Activated T-cell treated with anti-CD3 and anti-CD28 coated beads, Interleukin-2, amount 50 U/mL, for 4 hours (primary cell): ENCODE data around the gene NANOS2. TPM values are rescaled to one million over a fixed set of nuclear protein-coding genes. Genes with fewer than 3 reads are reported as not detected.

Experiments
- ATAC-seq, 2 donors: fragments of 200-7000 bp; cut with Tn5 transposase; one replicate each; pipeline ENCODE4 v1.10.0; 2021
- DNase-seq: peaks from one replicate; pipeline ENCODE4 v3.0.0-alpha.2; 2020
- H3K27me3 Mint-ChIP-seq: one replicate; pipeline ENCODE4 v1.8.0; 2021; ENCODE audit warnings: low read depth, mixed read lengths
- H3K36me3 Mint-ChIP-seq: one replicate; pipeline ENCODE4 v1.8.0; 2022; ENCODE audit warnings: mixed read lengths; ENCODE audit not compliant: insufficient read depth
- H3K4me1 Mint-ChIP-seq: one replicate; pipeline ENCODE4 v1.8.0; 2021; ENCODE audit warnings: low read depth, mixed read lengths
- H3K4me3 Mint-ChIP-seq: one replicate; pipeline ENCODE4 v1.8.0; 2021; ENCODE audit warnings: mild to moderate bottlenecking, moderate library complexity, mixed read lengths
- H3K9me3 Mint-ChIP-seq: one replicate; pipeline ENCODE4 v1.8.0; 2021; ENCODE audit warnings: mixed read lengths
- total RNA-seq, 3 donors: library from RNA; stranded (reverse); gene quantifications; one replicate each; pipeline ENCODE4 v1.2.1, GENCODE V29; 2021

Gene NANOS2
- total RNA-seq, 3 donors from 2014 or later, result not detected

- Mint-ChIP-seq H3K4me3 (peak within 1 kb of the TSS; percentile 93), H3K27me3 (peaks cover 17% of the 10 kb centered on the region), H3K4me1 (peaks cover 25% of the 10 kb centered on the region), H3K9me3 (no peaks in the 10 kb centered on the region), H3K36me3 (peaks cover 2% of the 10 kb centered on the region)
- peak; percentile 47 for DNase-seq
- peak; percentile 29 to 31 for ATAC-seq
Observed at GRCh38 chr19:45863840-45864628, 50.5 kb downstream of the NANOS2 start, which contains the start of gene FOXA3. FOXA3 (plus strand) TSS chr19:45864326; CDS start chr19:45864457, 131 bp downstream.

GRCh38 chr19:45863335-45863839 lies 51.2 kb downstream of the NANOS2 start:
- peaks cover 6% of the 10 kb centered on the region for H3K36me3 Mint-ChIP-seq
- H3K4me3 Mint-ChIP-seq, result peak overlapping the region; percentile 93
- H3K27me3 Mint-ChIP-seq, result peaks cover 17% of the 10 kb centered on the region
- H3K4me1 Mint-ChIP-seq, result peaks cover 25% of the 10 kb centered on the region
- ATAC-seq (no peak), DNase-seq (no peak)
- no peaks in the 10 kb centered on the region for H3K9me3 Mint-ChIP-seq

Other genes starting within 250 kb of the NANOS2 start
- gene GIPR, start 246.6 kb downstream of the NANOS2 start, total RNA-seq, result 1 to 10 TPM in 2 of 3 donors, under 1 TPM in 1; 0.66 to 1.4 (median 1.0) TPM
- 100 to 1,000 TPM; 903 to 949 (median 911) TPM for gene SNRPD2, start 222.8 kb downstream of the NANOS2 start, total RNA-seq
- gene QPCTL, start 222.1 kb downstream of the NANOS2 start, total RNA-seq, result 10 to 100 TPM; 10.3 to 13.2 (median 12.3) TPM
- 10 to 100 TPM; 29.5 to 33.3 (median 29.8) TPM for gene FBXO46, start 183.9 kb downstream of the NANOS2 start, total RNA-seq
- not detected for gene MEIOSIN, start 181.3 kb downstream of the NANOS2 start, total RNA-seq
- gene SIX5, start 145.5 kb downstream of the NANOS2 start, total RNA-seq, result 1 to 10 TPM; 1.5 to 1.7 (median 1.6) TPM
- gene DMPK, start 132.3 kb downstream of the NANOS2 start, total RNA-seq, result 10 to 100 TPM; 19.9 to 22.6 (median 21.1) TPM
- gene DMWD, start 121.9 kb downstream of the NANOS2 start, total RNA-seq, result 10 to 100 TPM; 53.3 to 60.5 (median 54.2) TPM
- under 1 TPM; 0.15 to 0.33 (median 0.26) TPM for gene RSPH6A, start 99.5 kb downstream of the NANOS2 start, total RNA-seq
- gene SYMPK, start 51.6 kb downstream of the NANOS2 start, total RNA-seq, result 100 to 1,000 TPM in 2 of 3 donors, 10 to 100 TPM in 1; 94.1 to 108 (median 106) TPM
- gene FOXA3, start 50.5 kb downstream of the NANOS2 start, total RNA-seq, result under 1 TPM; 0.23 to 0.46 (median 0.26) TPM
- 10 to 100 TPM; 21.8 to 24.5 (median 22.2) TPM for gene IRF2BP1, start 28.6 kb downstream of the NANOS2 start, total RNA-seq
- gene MYPOP, start 12.2 kb downstream of the NANOS2 start, total RNA-seq, result 1 to 10 TPM; 4.8 to 5.5 (median 5.1) TPM
- gene NOVA2, start 59.1 kb upstream of the NANOS2 start, total RNA-seq, result not detected
- gene CCDC61, start 80.7 kb upstream of the NANOS2 start, total RNA-seq, result 10 to 100 TPM; 16.1 to 18.0 (median 18.0) TPM
- gene PGLYRP1, start 108.3 kb upstream of the NANOS2 start, total RNA-seq, result not detected
- gene IGFL4, start 126.2 kb upstream of the NANOS2 start, total RNA-seq, result not detected
- gene IGFL3, start 209.9 kb upstream of the NANOS2 start, total RNA-seq, result not detected
- not detected for gene IGFL2, start 233.5 kb upstream of the NANOS2 start, total RNA-seq